ENCODE results near the gene GCNT4. TPM values are rescaled to one million over a fixed set of nuclear protein-coding genes. Genes with fewer than 3 reads are reported as not detected.
"Not testable (repeated sequence)": the region's sequence is repeated elsewhere in the genome, so short reads cannot be mapped to it uniquely, and the experiment has no call there.

The GCNT4 gene
- 15.2 TPM for total RNA-seq (ENCODE audit: insufficient read depth, low replicate concordance)

DNA sequence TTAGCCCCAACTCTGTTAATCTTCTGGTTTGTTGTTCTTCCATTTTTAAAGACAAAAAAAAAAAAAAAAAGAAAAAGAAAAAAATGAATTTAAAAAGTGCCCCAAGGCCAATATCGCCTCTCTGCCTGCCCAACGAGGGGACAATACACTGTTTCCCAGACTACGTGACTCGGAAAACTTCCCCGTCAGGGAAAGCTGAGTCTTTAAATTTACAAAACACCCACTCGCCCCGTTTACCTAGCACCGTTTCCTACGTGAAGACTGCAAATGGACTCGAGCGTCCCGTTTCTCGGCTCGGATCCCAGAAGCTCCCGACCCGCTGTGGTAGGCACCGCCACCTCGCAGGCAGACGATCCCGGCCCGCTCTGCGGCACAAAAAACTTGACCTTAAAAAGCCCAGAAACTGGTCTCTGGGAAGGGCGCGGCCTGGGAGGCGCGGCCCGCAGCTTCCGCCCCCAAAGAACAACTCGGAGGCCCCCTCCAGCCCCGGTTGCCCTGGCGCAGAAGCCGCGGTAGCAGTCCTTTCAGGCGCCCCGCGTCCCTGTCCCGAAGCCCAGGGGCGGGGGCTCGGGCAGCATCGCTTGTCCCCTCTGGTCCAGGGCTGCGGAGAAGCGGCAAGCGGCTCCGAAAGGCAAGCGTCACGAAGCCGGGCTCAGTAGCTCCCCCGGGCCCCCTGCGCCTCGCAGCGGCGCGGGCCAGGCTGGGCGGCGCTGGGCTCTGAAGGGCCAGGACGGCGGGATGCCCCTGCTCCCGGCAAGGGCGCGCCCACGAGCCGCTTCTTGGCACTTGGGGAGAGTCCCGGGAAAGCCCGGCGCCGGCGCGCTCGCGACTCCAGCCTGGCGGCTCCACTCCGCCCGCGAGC is at the start of gene GCNT4:
TSS of gene GCNT4 (minus strand) at position 367 of the 862 bp plus-strand sequence. CDS start 22,521 bp downstream, outside the sequence.
- peak; percentile 50 for DNase-seq (ENCODE audit: low spot score)

GRCh38 chr5:75095956-75096355 is 43.6 kb upstream of the GCNT4 start:
- not testable (repeated sequence) for DNase-seq (ENCODE audit: low spot score)

- no peak for DNase-seq (ENCODE audit: low spot score)
These were observed 39.2 kb upstream of the GCNT4 start for GRCh38 chr5:75091597-75091996.

GRCh38 chr5:75089662-75090061 is 37.3 kb upstream of the GCNT4 start:
- no peak for DNase-seq (ENCODE audit: low spot score)

DNA sequence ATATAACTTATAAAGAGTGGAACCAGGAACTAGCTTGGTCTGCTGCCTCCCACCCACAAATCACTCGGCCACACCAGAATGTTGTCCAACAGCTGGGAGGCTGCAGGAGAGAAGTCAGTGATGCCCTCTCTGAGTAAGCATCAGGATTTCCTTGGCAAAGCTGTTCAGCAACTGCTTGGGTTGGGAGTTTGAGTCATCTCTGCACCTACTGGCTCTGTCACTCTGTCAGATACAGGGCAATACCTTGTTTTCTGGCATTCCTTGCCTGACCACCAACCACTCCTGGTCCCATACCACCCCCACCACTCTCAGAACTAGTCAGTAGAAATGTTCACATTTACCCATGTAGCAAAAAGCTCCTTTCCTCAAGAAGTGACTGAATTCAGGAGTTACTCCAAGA is 36.8 kb upstream of the GCNT4 start:
- DNase-seq (ENCODE audit: low spot score) = no peak

GRCh38 chr5:75088648-75089047 is 36.3 kb upstream of the GCNT4 start:
- DNase-seq (ENCODE audit: low spot score) = no peak

DNA sequence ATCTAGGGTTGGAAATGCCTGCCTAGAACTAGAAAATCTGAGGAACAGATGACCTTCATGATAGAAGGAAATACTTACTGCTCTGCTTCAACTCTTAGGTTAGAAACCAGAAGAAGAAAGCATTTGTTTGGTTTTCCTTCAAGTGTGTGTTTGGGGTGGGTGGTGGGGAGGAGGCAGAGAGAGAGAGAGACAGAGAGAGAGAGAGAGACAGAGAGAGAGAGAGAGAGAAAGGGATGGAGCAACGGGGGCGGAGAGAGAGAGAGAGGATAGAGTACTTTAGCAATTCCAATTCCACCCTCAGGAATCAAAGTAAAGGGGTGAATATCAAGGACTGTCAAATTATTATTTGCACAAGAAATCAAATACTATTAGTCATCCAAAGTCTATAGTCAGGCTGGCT is 29.2 kb upstream of the GCNT4 start:
- DNase-seq (ENCODE audit: low spot score) = no peak

- DNase-seq (ENCODE audit: low spot score) = not testable (repeated sequence)
These were observed 27.0 kb upstream of the GCNT4 start for GRCh38 chr5:75079346-75079745.

DNA sequence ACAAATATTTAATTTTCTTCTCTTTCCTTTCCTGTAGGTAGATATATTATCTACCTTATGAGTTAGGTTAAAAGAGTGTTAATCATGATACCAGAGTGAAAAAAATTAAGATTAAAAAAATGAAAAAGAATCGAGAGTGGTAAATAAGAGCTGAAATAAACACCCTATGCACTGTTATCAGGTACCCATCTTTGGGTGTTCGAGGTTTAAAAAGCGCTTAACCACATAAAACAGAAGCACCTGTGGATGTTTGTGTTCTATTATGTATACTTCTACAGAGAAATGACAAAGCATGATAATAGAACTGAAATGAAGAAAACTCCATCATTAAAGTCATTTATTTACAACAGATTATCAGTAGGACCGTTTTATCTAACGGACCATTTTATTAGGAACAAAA is 25.7 kb upstream of the GCNT4 start:
- no peak for DNase-seq (ENCODE audit: low spot score)

- DNase-seq (ENCODE audit: low spot score) = no peak
These were observed 19.7 kb upstream of the GCNT4 start for GRCh38 chr5:75072061-75072460.

DNA sequence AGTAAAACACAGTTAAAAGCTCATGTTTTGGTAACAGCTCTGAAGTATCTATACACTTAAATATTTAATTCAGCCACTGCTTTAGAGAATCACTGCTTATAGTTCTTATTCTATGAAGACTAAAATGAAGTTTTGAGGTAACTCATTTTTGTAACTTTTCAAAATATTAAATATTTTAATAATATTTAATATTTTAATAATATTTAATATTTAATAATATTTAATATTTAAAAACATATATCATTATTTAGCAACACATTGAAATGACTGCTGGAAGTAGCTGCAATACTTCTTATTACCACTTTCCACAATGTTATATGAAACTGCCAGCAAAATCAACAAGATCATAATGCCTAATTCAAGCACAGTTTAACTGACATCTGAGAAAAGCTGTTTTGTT is 18.7 kb upstream of the GCNT4 start:
- no peak for DNase-seq (ENCODE audit: low spot score)

DNA sequence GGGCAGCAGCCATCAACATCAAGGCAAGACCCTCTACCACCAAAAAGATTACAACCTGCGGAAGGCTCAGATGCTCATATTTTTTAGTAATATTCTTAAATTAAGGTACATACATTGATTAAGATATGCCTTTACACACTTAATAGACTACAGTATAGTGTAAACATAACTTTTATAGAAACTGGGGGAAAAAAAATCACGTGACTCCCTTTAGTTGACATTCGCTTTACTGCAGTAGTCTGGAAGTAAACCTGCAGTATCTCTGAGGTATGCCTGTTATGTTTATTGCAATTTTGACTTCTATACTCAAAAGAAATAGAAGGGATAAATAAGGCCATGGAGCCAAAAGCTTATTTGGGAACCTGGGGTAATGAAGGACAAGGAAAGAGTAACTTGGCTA is 15.1 kb upstream of the GCNT4 start:
- DNase-seq (ENCODE audit: low spot score) = no peak

- DNase-seq (ENCODE audit: low spot score) = no peak
These were observed 10.7 kb upstream of the GCNT4 start for GRCh38 chr5:75062925-75063531.

DNA sequence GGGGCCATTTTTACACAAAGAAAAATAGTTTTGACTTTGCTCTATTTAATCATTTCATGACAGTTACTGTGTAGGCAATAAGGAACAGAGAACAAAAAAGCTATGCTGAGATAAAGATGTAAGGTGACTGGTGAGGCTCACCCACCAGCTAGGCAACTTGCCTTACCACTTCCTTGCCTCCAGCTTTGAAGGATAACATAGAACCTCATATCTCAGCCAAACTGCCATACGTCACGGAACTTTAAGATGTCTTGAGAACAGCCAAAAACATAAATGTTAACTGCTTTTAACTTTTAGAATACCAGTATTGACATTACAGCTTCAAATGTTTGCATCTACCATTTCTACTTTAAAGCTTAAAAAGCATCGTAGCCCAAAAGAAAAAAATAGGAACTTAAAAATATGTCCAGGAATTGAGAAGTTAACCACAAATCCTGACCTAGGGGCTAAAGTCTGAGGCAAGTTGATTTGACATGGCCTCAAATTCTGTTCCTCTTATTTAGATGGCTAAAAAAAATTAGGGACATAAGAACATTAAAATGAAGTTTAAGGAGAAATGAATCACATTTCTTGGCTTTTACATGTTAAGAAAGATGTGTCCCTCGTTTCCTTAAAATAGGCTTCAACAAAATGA is 7.7 kb upstream of the GCNT4 start:
- DNase-seq (ENCODE audit: low spot score) = no peak

DNA sequence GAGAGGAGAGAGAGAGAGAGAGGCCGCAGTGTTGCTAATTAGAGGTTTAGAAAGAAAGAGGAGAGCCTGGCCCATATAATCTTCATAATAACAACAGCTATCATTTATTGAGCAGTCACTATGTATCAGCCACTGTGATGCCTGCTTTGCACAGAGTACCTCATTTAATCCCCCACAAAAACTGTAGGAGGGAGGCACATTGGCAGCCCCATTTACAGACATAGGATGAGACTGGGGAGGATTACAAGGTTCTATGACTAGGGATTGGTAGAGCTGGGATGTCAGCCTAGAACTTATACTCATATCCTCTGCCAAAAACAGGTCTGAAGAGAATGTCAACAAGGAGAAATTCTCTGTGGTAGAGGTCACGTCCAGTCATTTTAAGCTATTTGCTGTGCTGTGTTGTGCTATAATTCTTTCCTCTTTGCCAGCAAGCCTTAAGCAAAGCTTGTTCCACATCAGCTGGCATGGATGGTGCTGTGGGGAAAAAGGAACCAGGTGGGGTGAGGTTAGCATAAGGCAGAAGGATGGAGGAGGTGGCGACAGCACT is 6.7 kb upstream of the GCNT4 start:
- no peak for DNase-seq (ENCODE audit: low spot score)

GRCh38 chr5:75057561-75057960 is 5.2 kb upstream of the GCNT4 start:
- peak; percentile 29 for DNase-seq (ENCODE audit: low spot score)

GRCh38 chr5:75055727-75056144 is 3.4 kb upstream of the GCNT4 start:
- no peak for DNase-seq (ENCODE audit: low spot score)

GRCh38 chr5:75054134-75054930 is 2.0 kb upstream of the GCNT4 start:
- DNase-seq (ENCODE audit: low spot score) = no peak

DNA sequence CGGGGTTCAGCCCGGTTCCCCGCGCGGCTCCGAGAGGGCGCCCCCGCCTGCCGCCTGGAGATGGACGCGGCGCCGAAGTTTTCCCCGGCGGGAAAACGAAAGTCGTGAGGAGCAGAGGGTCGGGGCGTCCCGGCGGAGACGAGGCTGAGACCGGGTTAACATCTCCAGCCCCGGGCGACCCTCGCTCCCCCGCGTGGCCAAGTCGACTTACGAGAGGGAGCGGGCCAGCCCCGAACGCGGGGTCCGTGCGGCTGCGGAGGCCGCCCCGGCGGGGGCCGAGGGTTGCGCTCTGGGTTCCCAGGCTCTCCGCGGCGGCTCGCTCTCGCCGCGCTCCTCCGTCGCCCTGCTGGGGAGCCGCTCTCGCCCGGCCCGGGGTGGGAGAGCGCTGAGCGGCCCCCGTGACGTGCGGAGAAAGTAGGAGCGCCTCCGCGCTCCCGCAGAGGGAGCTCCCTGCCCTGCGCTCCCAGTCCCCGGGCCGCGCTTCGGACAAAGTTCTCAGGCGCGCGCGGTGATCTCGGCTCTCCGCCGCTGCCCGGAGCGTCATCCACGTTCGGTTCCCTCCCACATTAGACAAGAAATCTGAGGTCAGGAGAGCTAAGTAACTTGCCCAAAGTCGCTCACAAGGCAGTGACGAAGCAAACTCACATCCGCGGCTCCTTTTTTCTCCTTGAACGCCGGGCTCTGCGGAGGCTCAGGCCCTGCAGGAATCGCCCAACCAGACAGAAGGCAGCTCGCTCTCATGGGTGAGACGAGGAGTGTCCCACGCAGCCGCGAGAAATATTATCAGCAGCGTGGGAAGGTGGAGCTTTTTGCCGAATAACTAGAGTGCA is 1.2 kb upstream of the GCNT4 start:
- peak; percentile 76 for DNase-seq (ENCODE audit: low spot score)

GRCh38 chr5:75053054-75053303 is 621 bp upstream of the GCNT4 start:
- no peak for DNase-seq (ENCODE audit: low spot score)

GRCh38 chr5:75051217-75051751 is 1.1 kb downstream of the GCNT4 start:
- DNase-seq (ENCODE audit: low spot score) = no peak

Measured in umbilical cord (tissue), 2 donors.